ENCODE results near the gene PCDHA3. TPM values are rescaled to one million over a fixed set of nuclear protein-coding genes. Genes with fewer than 3 reads are reported as not detected.
"Not testable (repeated sequence)": the region's sequence is repeated elsewhere in the genome, so short reads cannot be mapped to it uniquely, and the experiment has no call there.

PCDHA3 gene
- total RNA-seq, 1 experiment from 2014 or later: not detected

DNA sequence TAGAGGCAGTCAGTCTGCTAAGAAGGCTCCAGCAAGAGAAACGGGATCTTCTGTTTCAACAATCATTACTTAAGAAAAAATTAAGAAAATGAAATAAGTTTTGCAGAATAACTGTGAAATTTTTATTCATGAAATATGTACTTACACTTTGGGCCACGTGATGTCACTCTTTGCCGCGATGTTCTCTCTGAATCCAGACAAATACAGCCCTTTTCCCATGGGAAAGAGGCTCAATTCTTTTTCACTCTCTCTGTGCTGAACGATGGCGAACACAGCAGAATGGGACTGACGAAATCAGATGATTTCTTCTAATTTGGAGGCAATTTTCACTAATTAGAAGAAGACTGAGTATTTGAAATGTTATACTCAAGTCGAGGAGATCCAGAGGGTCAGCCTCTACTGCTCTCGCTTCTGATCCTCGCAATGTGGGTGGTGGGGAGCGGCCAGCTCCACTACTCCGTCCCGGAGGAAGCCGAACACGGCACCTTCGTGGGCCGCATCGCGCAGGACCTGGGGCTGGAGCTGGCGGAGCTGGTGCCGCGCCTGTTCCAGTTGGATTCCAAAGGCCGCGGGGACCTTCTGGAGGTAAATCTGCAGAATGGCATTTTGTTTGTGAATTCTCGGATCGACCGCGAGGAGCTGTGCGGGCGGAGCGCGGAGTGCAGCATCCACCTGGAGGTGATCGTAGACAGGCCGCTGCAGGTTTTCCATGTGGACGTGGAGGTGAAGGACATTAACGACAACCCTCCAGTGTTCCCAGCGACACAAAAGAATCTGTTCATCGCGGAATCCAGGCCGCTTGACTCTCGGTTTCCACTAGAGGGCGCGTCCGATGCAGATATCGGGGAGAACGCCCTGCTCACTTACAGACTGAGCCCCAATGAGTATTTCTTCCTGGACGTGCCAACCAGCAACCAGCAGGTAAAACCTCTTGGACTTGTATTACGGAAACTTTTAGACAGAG, 47.6 kb downstream of the PCDHA3 start, which contains the start of gene PCDHA9:
Gene PCDHA9 (plus strand): TSS at position 244 of the 964 bp plus-strand sequence. CDS start 114 bp downstream, at position 358.
- not testable (repeated sequence) for H2BK12ac ChIP-seq (ENCODE audit: insufficient read length, low read depth, low read length); H3K4me2 ChIP-seq (ENCODE audit: insufficient read depth, insufficient read length, low read length); H3K9me3 Mint-ChIP-seq; H3K9me3 ChIP-seq (ENCODE audit: control insufficient read depth, low read depth, low read length); H3K79me1 ChIP-seq (ENCODE audit: insufficient read depth, low read depth, low read length, poor library complexity, severe bottlenecking); H2BK15ac ChIP-seq (ENCODE audit: low read depth, low read length); H3K27me3 Mint-ChIP-seq (ENCODE audit: low read depth); H3K4me1 Mint-ChIP-seq; H4K91ac ChIP-seq (ENCODE audit: insufficient read length, low read depth, low read length); H4K20me1 ChIP-seq (ENCODE audit: control insufficient read depth, insufficient read depth, insufficient read length); H3K23ac ChIP-seq (ENCODE audit: insufficient read length, low read depth, low read length); H3K18ac ChIP-seq (ENCODE audit: insufficient read length, low read depth, low read length); H3K4me1 ChIP-seq (ENCODE audit: insufficient read depth, low read length); H3K56ac ChIP-seq (ENCODE audit: insufficient read length, low read depth, low read length); H2BK20ac ChIP-seq (ENCODE audit: low read depth, low read length, poor library complexity, severe bottlenecking); H3K9ac ChIP-seq (ENCODE audit: extremely low read depth, insufficient read length, low read length); H3K23me2 ChIP-seq (ENCODE audit: insufficient read length, low read depth, low read length, poor library complexity, severe bottlenecking); H3K27ac Mint-ChIP-seq; H3K27me3 ChIP-seq (ENCODE audit: insufficient read depth, low read length); H2BK5ac ChIP-seq (ENCODE audit: insufficient read length, low read length); H4K8ac ChIP-seq (replicated peaks; ENCODE audit: insufficient read length, low read depth, low read length); H2AK5ac ChIP-seq (ENCODE audit: insufficient read length, low read length); H3K79me2 ChIP-seq (ENCODE audit: insufficient read depth, low read length); H3T11ph ChIP-seq (ENCODE audit: low read length); H4K5ac ChIP-seq (ENCODE audit: insufficient read length, low read depth, low read length); H3K27ac ChIP-seq (ENCODE audit: insufficient read length, low read depth, low read length); H3K4ac ChIP-seq (ENCODE audit: low read depth, low read length)
- TF ChIP-seq, protein P1, sequence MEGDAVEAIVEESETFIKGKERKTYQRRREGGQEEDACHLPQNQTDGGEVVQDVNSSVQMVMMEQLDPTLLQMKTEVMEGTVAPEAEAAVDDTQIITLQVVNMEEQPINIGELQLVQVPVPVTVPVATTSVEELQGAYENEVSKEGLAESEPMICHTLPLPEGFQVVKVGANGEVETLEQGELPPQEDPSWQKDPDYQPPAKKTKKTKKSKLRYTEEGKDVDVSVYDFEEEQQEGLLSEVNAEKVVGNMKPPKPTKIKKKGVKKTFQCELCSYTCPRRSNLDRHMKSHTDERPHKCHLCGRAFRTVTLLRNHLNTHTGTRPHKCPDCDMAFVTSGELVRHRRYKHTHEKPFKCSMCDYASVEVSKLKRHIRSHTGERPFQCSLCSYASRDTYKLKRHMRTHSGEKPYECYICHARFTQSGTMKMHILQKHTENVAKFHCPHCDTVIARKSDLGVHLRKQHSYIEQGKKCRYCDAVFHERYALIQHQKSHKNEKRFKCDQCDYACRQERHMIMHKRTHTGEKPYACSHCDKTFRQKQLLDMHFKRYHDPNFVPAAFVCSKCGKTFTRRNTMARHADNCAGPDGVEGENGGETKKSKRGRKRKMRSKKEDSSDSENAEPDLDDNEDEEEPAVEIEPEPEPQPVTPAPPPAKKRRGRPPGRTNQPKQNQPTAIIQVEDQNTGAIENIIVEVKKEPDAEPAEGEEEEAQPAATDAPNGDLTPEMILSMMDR (conservative IDR thresholded peaks at IDR 0.05): peak; percentile 46; the same call in 2 of the 3 replicates
- Histone ChIP-seq H2BK120ac (ENCODE audit: low read depth, low read length, poor library complexity, severe bottlenecking) (peak within 1 kb of the TSS; percentile 69), H3K14ac (ENCODE audit: insufficient read depth, low read length) (peak within 1 kb of the TSS; percentile 87; the same call in 1 of the 2 replicates), H2AFZ (ENCODE audit: low read length) (peak within 1 kb of the TSS; percentile 91)
- Mint-ChIP-seq H3K4me3 (peak within 1 kb of the TSS in 1 of 2 experiments; percentile 17; a peak in 1 of 5 replicates), H3K36me3 (ENCODE audit: insufficient read depth in 1 of 3, low read depth in 3 of 3) (peaks cover 2 to 26% (median 5%) of the 10 kb centered on the region in 3 experiments; a peak in 6 of 7 replicates)
- WGBS (ENCODE audit: extremely low coverage, insufficient read length, low lambda C conversion rate): no CpG with 5 or more reads among the region's 48 CpGs
- DNase-seq: peak; percentile 34

- not testable (repeated sequence) for H3K4me2 ChIP-seq (ENCODE audit: insufficient read depth, insufficient read length, low read length); DNase-seq; H3K14ac ChIP-seq (ENCODE audit: insufficient read depth, low read length); H3K9me3 ChIP-seq (ENCODE audit: control insufficient read depth, low read depth, low read length); H3K4ac ChIP-seq (ENCODE audit: low read depth, low read length); H3K27ac ChIP-seq (ENCODE audit: insufficient read length, low read depth, low read length); H3K79me1 ChIP-seq (ENCODE audit: insufficient read depth, low read depth, low read length, poor library complexity, severe bottlenecking); H3K23me2 ChIP-seq (ENCODE audit: insufficient read length, low read depth, low read length, poor library complexity, severe bottlenecking); H2BK120ac ChIP-seq (ENCODE audit: low read depth, low read length, poor library complexity, severe bottlenecking); H3K27ac Mint-ChIP-seq; H2BK12ac ChIP-seq (ENCODE audit: insufficient read length, low read depth, low read length); H2BK5ac ChIP-seq (ENCODE audit: insufficient read length, low read length); H3K18ac ChIP-seq (ENCODE audit: insufficient read length, low read depth, low read length); H3K27me3 Mint-ChIP-seq (ENCODE audit: low read depth); H4K8ac ChIP-seq (replicated peaks; ENCODE audit: insufficient read length, low read depth, low read length); H2BK15ac ChIP-seq (ENCODE audit: low read depth, low read length); H4K5ac ChIP-seq (ENCODE audit: insufficient read length, low read depth, low read length); H3K27me3 ChIP-seq (ENCODE audit: insufficient read depth, low read length); H4K20me1 ChIP-seq (ENCODE audit: control insufficient read depth, insufficient read depth, insufficient read length); H3K9ac ChIP-seq (ENCODE audit: extremely low read depth, insufficient read length, low read length); H3K56ac ChIP-seq (ENCODE audit: insufficient read length, low read depth, low read length); H4K91ac ChIP-seq (ENCODE audit: insufficient read length, low read depth, low read length); H3K4me1 Mint-ChIP-seq; H2AFZ ChIP-seq (ENCODE audit: low read length); H3K4me1 ChIP-seq (ENCODE audit: insufficient read depth, low read length); H3K4me3 Mint-ChIP-seq; H3K79me2 ChIP-seq (ENCODE audit: insufficient read depth, low read length); H3K9me3 Mint-ChIP-seq; H3T11ph ChIP-seq (ENCODE audit: low read length); H2AK5ac ChIP-seq (ENCODE audit: insufficient read length, low read length); H2BK20ac ChIP-seq (ENCODE audit: low read depth, low read length, poor library complexity, severe bottlenecking); H3K23ac ChIP-seq (ENCODE audit: insufficient read length, low read depth, low read length)
- peaks cover 2 to 26% (median 5%) of the 10 kb centered on the region in 3 experiments; a peak in 6 of 7 replicates for H3K36me3 Mint-ChIP-seq (ENCODE audit: insufficient read depth in 1 of 3, low read depth in 3 of 3)
- no CpG with 5 or more reads among the region's 101 CpGs for WGBS (ENCODE audit: extremely low coverage, insufficient read length, low lambda C conversion rate)
Observed at GRCh38 chr5:140849831-140850634, 49.2 kb downstream of the PCDHA3 start.
